Left renal cortex interstitium (tissue), 4 donors: Measurements from ENCODE around the gene STUM. TPM values are rescaled to one million over a fixed set of nuclear protein-coding genes. Genes with fewer than 3 reads are reported as not detected.
"Not testable (repeated sequence)": the region's sequence is repeated elsewhere in the genome, so short reads cannot be mapped to it uniquely, and the experiment has no call there.

Experiments used
- DNase-seq, 4 donors: peaks; one replicate each; pipeline ENCODE4 v3.0.0-alpha.2; 2013; ENCODE audit warnings: low read depth in 4 of 4, low spot score in 2 of 4, missing footprints in 1 of 4
- polyA plus RNA-seq, 4 donors: library from polyadenylated mRNA; unstranded; fragments of 120-200 nt; gene quantifications; one replicate each; pipeline ENCODE4 v1.2.1, GENCODE V29; 2013; ENCODE audit not compliant: insufficient read length in 4 of 4

Gene STUM
- polyA plus RNA-seq, 4 donors = 1.0 to 2.2 (median 1.5) TPM

DNA sequence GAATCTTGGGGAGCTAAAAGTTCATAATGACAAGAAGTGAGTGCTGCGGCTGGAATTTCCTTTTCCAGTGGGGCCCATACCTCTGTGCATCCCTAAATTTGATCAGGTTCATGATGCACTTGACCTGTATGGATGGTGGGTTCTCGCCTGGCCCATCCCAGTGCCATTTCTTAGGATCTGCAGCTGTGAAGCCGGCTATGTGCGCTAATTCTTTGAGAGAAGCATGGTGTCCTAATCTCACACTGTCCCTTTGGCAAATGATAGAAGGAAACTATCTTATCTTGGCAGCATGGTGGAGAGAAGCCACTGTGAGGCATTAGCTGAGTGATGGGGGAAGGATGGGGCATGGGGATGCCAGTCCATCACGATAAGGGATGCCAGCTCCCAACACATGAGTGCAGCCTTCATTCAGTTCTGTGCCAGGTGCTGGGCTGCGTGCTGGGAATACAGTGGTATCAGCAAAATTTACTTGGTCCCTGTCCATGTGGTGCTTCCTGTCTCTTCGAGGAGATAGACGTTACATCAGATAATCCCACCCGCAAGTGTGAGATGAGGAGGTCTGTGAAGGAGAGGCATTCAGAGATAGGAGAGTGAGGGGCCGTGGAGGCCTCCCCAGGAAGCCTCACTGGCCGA is 30.5 kb downstream of the STUM start:
- DNase-seq = no peak

- DNase-seq = no peak
These were observed 31.3 kb downstream of the STUM start for GRCh38 chr1:226579781-226580323.

DNA sequence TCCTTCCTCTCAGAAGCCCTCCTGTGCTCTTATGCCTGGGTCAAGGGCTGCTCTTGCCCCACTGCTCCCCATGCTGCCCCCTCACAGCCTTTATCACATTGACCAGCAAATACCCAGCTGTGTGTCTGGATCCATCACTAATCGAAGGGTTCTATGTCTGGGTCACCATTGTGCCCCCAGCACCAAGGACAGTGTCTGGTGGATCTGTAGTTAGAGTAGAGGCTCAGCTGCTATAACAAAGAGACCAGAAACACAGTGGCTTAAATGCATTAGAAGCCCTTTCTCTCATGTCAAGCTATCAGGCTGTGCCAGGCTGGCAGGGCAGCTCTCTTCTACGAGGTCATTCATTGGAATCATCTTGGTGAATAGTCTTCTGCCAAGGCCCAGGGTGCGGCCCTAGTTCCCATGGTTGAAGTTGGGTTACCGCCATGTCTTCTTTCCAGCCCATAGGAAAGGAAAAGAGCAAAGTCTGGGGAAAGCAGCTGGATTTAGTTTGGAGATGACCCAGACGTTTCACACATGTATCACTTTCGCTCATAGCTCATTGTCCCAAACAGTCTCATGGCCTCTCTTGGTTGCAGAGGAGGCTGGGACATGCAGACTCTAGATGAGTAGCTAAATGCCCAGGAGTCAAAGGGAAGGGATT is 32.2 kb downstream of the STUM start:
- DNase-seq = no peak

GRCh38 chr1:226581650-226582330 is 33.2 kb downstream of the STUM start:
- no peak for DNase-seq

- DNase-seq = no peak
These were observed 34.4 kb downstream of the STUM start for GRCh38 chr1:226582966-226583365.

DNA sequence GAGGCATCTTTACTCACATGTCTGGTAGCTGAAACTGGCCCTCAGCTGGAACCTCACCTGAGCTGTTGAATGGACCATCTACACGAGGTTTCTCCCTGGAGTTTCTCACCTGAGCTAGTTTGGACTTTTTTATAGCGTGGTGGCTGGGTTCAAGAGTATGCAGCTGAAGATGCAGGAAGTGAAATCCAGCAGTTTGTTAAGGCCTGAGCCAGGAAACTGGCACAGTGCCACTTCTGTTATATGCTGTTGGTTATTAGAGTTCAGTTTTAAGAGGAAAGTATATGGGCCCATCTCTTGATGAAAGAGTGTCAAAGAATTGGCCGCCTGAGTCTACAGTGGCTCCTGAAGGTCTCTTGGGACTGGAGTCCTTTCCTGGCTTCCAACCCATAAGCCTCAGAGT is 35.6 kb downstream of the STUM start:
- DNase-seq = no peak

- no peak for DNase-seq
These were observed 37.6 kb downstream of the STUM start for GRCh38 chr1:226586116-226586515.

GRCh38 chr1:226586650-226587422 is 38.3 kb downstream of the STUM start:
- DNase-seq = no peak

DNA sequence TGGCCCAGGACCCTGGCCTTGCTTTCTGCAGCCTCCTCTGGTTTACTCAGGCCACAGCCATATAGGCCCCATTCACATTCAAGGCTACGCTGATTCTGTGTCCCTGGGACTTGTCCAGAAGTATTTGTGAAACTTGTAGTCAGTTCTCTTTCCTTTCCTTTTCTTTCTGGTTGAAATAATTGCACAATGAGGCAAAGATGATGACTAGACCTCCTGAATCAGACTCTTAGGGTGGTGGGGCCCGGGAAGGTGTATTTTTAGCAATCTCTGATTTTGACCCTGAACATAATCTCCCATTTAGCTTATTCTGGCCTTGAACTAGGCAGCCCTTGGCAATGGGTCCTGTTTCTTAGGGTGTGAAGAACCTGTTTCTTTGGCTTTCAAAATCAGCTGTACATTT is 39.9 kb downstream of the STUM start:
- DNase-seq = no peak

- no peak for DNase-seq
These were observed 40.6 kb downstream of the STUM start for GRCh38 chr1:226589008-226589733.

GRCh38 chr1:226590614-226591013 is 42.0 kb downstream of the STUM start:
- no peak for DNase-seq

GRCh38 chr1:226593541-226593940 is 45.0 kb downstream of the STUM start:
- DNase-seq = no peak

- no peak for DNase-seq
These were observed 48.1 kb downstream of the STUM start for GRCh38 chr1:226596531-226597165.

DNA sequence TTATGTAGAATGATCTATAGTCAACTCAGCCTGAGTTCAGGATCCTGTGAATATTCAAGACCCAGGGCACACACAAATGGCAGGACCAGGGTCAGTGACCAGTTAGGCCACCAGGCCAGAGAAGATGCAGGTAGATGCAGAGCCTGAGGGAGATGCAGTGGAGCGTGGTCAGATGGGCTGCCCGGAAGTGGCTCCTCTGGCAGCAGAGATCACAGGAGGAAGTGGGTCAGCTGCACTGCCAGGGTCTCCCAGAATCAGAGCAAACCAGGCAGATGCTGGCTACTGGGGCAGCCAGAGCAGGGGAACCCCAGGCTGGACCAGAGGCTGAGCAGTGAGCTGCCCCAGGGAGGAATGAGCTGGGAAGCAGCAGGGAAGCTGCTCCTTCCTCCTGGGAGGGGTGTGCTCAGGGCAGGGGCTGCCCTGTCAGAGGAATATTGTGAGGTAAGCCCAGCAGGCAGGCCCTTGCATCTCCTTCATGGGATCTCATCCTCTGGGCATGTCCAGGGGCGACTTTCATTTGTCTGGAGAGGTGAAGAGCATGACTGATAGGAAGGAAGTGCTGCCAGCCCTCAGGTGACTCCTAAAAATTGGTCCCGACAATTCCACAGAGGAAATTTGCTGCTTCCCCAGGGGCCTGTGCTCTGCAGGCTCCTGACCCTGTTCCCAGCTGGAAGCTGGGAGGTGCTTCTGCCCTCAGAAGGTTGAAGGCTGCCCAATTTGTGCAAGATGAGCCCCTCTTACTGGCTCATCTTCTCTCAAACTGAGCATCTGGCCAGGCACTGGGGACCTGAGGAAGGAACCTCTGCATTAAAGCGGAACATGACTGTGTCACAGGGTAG is 49.3 kb downstream of the STUM start:
- no peak for DNase-seq

DNA sequence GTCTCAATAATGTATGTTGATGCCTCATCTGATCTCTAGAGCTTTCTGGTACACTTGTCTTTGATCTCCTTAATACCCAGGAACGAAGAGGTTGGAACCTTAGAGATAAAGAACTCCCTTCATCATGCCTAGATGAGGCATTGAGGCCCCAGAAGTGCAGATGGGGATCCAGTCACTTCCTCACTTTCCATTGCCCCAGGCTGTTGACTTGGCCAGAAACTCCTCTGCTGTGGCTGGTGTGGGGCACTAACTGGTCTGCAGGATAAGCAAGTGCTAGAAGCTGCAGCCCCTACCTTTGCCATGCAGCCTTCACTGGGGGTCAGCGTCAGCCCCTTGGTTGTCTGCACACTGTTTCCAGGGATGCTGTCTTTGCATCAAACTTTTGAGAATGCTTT is 49.9 kb downstream of the STUM start:
- DNase-seq = no peak

DNA sequence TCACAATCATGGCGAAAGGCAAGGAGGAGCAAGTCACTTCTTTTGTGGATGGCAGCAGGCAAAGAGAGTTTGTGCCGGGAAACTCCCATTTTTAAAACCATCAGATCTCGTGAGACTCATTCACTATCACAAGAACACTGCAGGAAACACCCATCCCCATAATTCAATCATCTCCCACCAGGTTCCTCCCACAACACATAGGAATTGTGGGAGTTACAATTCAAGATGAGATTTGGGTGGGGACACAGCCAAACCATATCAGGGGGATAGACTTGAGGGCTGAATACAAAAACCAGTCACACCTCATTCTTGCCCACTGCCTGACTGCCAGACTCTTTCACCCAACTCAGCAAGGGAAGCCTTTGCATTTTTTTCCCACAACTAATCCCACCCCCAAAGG is 50.4 kb downstream of the STUM start:
- DNase-seq = not testable (repeated sequence)

DNA sequence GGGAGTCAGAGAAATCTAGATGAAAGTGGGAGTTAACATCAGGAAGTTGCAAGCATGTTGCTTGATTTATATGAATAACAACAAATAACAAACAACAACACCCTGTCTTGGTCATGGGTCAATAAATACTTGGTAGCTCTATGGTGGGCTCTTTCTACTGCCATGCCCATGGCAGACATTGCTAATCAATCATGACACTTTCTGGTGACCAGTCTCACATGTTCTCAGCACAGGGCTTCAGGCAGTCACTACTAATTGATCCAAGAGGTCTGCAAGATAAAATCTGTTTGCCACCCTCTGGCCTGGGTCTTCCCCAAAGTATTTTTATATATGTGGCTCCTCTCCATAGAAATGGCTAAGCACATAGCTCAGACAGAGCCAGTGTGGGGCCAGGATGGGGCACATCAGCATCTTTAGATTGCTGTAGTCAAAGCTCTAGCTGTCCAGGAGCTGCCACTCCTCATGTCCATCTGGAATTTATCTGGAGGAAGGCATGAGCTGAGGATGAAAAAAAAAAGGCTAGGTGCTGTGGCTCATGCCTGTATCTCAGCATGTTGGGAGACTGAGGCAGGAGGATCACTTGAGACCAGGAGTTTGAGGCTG is 51.2 kb downstream of the STUM start:
- DNase-seq = no peak

- DNase-seq = no peak
These were observed 51.7 kb downstream of the STUM start for GRCh38 chr1:226600254-226600653.

- DNase-seq = no peak
These were observed 52.9 kb downstream of the STUM start for GRCh38 chr1:226601456-226601855.
